GM18519 (cell line): ENCODE results near the gene OXGR1.
"Not testable (repeated sequence)": the region's sequence is repeated elsewhere in the genome, so short reads cannot be mapped to it uniquely, and the experiment has no call there.

ENCODE experiments used
- ATAC-seq: cut with Tn5 transposase; IDR thresholded peaks from one replicate; pipeline ENCODE4 v1.9.1; 2021; ENCODE audit warnings: mild to moderate bottlenecking, moderate library complexity; ENCODE audit not compliant: unreplicated experiment, low FRiP score

The OXGR1 gene

GRCh38 chr13:96994017-96994857 is at the start of gene OXGR1:
Gene OXGR1, minus strand, starts transcription at chr13:96994476. Its CDS starts 6,717 bp downstream, at chr13:96987759.
- no peak for ATAC-seq

DNA sequence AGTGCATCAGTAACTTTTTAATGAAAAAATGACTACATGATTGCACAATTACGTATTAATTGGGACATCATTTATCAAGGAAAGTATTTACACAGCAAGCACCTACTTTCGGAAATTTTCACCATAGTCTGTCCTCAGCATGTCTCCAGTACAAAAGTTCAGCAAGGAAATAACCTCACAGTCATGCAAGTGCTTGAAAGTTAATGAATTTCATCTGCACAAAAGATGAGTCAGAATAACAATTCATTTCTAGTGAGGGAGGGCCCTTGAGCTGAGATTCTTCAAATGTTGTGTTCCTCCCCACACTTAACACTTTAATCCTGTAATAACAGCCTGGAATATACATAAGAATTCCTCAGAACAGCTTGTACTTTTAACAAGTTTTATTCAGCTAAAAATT is 49.0 kb upstream of the OXGR1 start:
- ATAC-seq, result no peak

DNA sequence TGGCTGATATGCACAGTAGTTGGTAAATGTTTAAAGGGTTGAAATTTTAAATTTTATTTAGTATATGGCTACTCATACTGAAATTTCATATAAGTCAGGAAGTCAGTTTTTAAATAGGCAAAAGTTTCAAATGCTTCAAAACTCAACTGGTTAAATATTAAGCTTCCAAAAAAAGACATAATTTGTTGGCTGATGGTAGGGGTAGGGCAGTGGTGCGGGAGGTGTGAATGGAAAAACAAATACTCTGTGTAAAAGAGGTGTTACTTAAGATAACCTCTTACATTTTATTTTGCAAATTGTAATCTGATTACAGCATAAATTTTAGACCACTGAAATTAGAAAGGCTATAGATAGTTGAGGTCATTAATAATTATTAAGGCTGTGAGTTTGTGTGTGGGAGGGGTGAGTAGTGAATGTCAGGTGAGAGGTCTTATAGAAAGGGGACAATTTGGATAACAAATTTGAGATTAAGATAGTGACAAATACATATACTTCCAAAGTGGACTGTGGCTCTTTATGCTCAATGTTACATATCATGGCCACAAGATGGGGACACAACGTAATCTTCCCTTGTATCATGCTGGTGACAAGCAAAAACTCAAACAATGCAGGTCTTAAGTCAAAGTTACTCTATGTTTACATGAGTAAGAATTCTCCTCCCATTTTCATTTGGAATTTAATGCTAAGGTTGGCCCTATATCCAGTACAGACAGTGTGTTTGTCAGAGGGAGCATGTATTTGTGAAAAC is 36.6 kb upstream of the OXGR1 start:
- no peak for ATAC-seq

GRCh38 chr13:97028441-97029299 is 34.4 kb upstream of the OXGR1 start:
- peak; percentile 41 for ATAC-seq

- no peak for ATAC-seq
These were observed 32.9 kb upstream of the OXGR1 start for GRCh38 chr13:97027162-97027554.

GRCh38 chr13:97026531-97027161 is 32.4 kb upstream of the OXGR1 start:
- ATAC-seq, result no peak

- not testable (repeated sequence) for ATAC-seq
These were observed 29.5 kb upstream of the OXGR1 start for GRCh38 chr13:97023812-97024211.

DNA sequence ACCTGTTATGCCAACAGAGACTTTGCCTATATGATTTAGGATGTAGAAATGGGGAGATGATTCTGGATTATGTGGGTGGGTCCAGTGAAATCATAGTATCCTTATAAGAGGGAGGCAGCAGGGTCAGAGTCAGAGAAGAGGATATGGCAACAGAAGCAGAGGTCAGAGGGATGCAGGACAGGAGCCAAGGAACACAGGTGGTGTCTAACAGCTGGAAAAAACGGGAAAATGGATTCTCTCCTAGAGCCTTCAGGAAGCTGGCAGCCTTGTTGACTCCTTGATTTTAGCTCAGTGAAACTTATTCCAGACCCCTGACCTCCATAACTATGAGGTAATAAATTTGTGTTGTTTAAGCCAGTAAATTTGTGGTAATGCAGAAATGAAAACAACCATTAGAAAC is 28.8 kb upstream of the OXGR1 start:
- no peak for ATAC-seq

DNA sequence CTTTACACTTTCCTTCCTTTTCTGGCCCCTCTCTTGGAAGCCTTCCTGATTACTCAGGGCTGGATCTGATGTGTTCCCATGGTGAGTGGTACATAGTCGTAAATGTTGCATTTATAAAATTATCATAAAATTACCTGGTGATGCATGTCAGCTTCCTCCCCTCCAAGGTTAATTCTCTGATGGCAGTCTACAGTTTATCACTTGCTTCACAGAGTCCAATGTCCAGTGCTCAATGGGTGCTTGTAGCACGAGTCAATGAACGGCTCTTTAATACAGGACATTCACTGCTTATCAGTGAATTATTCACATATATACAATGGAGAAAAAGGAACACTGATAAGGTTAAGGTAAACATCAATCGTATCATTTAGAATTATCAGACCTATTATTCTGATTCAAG is 27.0 kb upstream of the OXGR1 start:
- ATAC-seq, result no peak

DNA sequence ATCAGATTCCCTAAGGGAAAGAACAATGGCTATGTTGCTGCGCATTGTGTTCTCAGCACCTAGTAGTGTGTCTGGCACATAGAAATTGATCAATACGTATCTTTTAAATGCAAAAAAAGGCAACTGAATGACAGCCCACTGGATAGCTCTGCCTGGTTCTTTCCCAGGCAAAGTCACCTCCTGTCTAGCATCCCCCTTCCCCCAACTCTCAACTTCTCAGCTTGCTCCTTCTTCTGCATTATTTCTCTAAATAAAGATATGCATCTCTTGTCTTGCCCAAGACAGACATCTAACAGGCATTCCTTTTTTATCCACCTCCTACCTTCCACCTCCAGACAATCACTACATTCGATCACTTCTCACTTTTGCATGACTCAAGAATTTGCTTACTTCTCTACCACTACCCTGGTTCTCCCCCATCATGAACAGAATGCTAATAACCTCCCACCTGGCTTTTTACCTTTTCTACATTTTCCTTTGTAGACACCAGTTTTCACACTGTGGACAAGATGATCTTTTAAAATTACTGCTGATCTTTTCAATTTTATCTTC is 26.5 kb upstream of the OXGR1 start:
- no peak for ATAC-seq

DNA sequence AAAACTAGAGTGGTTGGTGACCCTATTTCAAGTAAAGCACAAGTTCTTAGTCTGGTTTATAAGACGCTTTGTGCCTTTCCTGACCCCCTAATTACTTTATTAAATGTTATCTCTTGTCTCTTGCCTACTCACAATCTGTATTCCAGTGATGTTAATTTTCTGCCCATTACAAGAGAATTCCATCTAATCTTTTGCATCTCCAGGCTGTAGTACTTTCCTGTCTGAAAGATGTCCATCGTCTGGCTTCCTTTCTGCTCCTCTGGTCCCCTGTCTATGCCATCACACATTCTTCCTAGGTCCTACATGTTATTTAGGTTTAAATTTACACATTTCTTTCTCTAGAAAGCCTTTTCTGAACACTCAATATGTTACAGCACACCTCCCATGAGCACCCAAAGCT is 25.9 kb upstream of the OXGR1 start:
- no peak for ATAC-seq

- no peak for ATAC-seq
These were observed 25.0 kb upstream of the OXGR1 start for GRCh38 chr13:97019236-97019635.

DNA sequence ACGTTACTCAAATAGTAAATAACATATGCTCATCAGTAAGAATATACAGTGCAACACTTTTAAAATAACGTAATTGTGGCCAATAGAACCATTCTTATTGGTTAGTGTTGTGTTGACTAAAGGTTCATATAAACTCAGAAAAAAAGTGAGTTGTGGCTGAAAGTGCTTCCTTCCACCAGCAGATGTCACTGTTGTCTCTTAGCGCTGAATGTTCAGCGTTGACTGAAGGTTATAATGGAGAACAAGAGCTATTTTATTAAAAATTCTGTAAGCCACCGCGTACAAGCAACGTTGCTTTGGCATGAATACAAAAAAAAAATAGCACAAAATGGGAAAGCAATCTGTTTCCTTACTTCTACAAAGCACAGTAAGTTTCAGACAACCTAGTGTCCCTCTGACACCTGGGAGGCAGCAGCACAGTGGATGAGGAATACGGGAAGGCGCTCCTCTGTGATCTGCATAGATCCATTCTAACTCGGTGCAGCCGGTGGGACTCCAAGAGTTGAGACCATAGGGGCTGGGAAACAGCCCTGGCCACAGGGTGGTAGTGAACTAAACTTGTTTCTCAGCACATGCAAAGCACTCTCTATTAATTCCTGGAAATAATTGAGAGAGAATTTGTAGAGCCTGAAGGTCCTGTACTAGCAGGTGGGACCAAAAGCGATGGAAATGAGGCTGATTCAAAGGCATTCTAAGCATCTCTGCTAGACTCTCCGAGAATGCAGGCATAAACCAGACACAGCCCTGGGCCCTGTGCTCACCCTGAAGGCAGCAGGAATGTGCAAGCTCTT is 23.9 kb upstream of the OXGR1 start:
- peak; percentile 90 for ATAC-seq

- no peak for ATAC-seq
These were observed 23.0 kb upstream of the OXGR1 start for GRCh38 chr13:97017322-97017721.

GRCh38 chr13:97015661-97016350 is 21.5 kb upstream of the OXGR1 start:
- no peak for ATAC-seq

- no peak for ATAC-seq
These were observed 18.2 kb upstream of the OXGR1 start for GRCh38 chr13:97012251-97013048.

DNA sequence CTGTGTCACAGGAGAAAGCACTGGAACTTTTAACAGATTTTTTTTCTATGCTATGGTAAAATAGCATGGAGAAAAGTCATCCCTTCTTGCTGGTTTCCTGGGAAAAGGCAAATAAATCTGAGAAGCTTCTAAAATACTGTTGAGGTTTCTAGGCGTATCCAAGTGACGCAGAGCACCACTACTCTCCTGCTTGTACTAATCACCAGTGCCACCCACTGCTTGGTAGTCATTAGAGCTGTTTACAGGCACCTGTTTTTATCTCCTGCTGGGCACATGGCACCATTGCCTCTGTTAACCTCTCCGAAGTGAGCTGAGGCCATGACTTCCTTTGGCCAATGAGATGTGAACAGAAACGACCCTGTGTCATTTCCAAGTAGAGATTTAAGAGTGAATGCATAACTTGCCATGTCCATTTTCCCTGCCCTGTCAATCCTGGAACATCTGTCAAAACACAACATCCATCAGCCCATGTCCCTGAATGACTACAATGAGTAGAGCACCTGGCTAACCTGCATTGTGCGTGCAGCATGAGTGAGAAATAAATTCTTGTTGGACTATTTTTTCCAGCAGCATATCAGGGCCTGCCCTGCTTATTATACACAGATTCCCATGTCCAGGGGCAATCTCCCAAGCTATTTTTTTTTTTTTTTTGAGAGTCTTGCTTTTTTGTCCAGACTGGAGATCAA is 17.3 kb upstream of the OXGR1 start:
- ATAC-seq, result no peak
